Stimulated activated naive CD4-positive, alpha-beta T cell (primary cell): ENCODE data around the gene SCUBE1.

Source experiments
- DNase-seq, 6 experiments: peaks; one replicate each; lab custom pipeline; 2025; lab: John Stamatoyannopoulos, UW

The SCUBE1 gene

DNA sequence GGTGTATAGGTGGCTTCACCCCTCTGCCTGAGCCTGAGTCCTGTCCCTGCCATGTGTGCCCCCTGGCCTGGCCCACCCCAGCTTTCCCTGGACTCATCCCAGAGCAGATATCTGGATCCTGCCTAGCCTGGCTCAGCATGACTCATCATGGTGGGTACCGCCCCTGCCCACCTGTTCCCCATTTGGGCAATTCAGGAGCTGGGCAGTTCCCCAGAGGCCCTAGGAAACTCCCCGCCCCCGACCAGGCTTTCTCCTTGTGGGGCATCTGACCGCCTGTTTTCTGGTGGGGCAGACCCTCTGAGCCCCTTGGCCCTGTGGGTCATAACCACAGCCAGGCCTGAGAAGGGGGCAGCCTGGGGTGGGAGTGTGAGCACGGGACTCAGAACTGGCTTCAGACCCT is 187.4 kb downstream of the SCUBE1 start:
- no peak for DNase-seq

GRCh38 chr22:43154887-43155536 is 188.2 kb downstream of the SCUBE1 start:
- DNase-seq = no peak

GRCh38 chr22:43153899-43154298 is 189.3 kb downstream of the SCUBE1 start:
- DNase-seq = no peak

- DNase-seq = peak; percentile 41 to 74 (median 56)
Observed at GRCh38 chr22:43152357-43153071, 190.7 kb downstream of the SCUBE1 start.

GRCh38 chr22:43152003-43152356 is 191.2 kb downstream of the SCUBE1 start:
- peak in 5 of 6 experiments; percentile 22 to 74 (median 57) for DNase-seq

- peak; percentile 6 to 65 (median 49) for DNase-seq
Observed at GRCh38 chr22:43151251-43152002, 191.7 kb downstream of the SCUBE1 start, which contains the start of gene TSPO. Gene TSPO (plus strand): TSS chr22:43151559. CDS start chr22:43159239, 7,680 bp downstream.

DNA sequence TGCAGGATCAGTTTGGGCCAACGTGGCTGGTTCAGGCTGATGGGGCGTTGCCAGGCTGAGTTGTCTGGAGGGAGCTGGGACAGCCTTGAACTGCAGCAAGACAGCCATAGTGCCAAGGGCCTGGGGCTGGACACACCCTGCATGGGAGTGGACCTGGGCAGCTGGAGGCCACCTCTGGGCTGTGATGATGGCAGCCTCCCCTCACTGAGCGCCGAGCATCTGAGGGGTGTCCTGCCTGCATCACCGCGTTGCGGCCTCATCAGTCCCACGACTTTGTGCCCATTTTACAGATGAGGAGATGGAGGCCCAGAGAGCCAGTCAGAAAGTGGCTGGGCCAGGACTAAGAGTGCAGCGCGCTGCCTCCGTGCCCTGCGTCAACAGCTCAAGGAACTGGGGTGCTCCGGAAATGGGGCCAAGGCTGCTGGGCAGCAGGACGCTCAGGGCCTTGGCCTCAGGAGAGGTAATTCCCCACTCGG is 192.4 kb downstream of the SCUBE1 start:
- DNase-seq = no peak

DNA sequence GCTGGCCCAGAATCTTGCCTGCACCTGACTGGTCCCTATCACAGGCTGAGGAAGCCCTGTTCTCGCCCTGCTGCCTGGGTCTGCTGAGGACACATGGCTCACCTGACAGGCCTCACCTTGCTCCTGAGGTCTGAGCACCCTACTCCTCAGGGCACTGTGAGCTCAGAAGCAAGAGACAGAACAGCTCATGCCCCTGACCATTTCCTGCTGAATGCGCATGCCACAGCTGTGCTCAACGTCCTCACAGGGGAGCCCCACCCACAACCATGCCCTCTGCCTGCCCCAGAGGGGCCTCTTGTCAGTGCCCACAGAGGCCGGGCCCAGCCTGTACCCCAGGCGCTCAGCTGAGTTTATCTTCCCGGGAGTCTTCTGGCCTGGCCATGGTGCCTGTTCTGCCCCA is 194.6 kb downstream of the SCUBE1 start:
- DNase-seq = no peak

- no peak for DNase-seq
Observed at GRCh38 chr22:43147821-43148220, 195.4 kb downstream of the SCUBE1 start.
